ENCODE measurements around the gene CATSPERE.

Gene CATSPERE

DNA sequence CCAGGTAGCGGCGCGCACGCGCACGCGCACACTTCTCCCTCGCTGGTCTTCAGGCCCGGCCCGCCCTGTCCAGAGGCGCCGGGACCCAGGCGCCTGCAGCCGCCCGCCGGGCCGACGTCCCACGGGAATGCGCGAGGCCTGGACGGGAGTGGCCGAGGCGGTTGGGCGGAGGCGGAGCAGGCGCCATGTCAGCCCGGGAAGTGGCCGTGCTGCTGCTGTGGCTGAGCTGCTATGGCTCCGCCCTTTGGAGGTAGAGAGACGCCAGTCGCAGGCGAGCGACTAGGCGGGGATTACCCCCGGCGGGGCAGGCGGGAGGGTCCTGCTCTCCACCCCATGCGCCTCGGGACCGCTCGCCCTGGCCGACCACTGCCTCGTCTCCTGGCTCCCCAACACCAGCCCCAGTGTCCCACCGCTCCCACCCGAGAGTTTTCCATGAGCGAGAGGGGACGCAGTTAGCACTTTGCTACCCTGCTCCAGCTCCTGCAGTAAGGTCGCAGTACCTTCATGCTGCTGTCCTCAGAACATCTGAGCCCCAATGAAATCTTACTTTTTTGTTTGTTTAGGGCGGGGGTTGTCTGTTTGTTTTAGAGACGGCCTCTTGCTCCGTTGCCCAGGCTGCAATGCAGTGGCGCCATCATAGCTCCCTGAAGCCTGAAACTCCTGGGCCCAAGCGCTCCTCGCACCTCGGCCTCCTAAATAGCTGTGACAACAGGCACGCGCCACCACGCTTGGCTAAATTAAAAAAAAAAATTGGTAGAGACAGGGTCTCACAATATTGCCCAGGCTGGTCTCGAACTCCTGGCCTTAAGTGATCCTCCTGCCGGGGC is at the start of gene CATSPERE:
TSS of gene CATSPERE (plus strand) at position 29 of the 827 bp plus-strand sequence. CDS start at position 186, 157 bp downstream.
- peak; percentile 76 for DNase-seq

GRCh38 chr1:244412176-244412575 is 48.9 kb upstream of the CATSPERE start:
- no peak for DNase-seq

- DNase-seq, result no peak
Measured at GRCh38 chr1:244413736-244414135, 47.3 kb upstream of the CATSPERE start.

DNA sequence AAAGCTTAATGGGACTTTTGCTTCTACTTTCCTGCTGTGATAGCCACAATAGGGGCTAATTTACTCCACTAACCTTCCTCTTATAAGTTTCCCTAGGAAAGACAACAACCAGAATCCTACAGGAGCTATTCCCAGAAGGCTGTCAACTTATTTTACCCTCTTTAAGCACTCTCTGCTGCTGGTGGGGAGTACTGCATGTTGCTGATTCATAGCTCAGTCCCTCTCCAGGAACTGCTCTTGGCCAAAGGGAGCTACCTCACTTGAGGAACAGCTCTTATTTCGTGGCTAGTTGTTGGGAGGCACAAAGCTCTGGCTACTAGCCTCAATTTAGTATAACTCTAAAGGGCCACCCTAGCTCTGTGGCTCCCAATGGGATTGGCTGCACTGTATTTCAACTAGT is 46.5 kb upstream of the CATSPERE start:
- no peak for DNase-seq

DNA sequence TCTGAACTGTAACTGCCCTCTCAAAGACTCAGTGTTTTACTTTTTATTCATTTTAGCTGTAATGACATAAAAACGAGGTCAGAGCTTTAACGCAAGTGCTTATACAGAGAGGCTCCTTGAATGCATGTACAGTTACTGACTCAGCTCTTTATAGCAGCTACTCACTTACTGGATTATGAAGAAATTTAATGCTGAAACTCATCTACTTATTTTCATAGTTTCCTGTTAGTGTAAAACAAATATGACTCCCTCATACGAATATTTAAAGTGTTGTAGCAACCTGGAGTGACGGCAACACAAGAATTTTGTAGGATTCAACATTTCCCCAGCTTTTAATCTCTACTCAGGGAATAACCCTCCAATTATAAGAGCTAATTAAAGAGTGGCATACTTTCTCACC is 42.0 kb upstream of the CATSPERE start:
- DNase-seq, result no peak

DNA sequence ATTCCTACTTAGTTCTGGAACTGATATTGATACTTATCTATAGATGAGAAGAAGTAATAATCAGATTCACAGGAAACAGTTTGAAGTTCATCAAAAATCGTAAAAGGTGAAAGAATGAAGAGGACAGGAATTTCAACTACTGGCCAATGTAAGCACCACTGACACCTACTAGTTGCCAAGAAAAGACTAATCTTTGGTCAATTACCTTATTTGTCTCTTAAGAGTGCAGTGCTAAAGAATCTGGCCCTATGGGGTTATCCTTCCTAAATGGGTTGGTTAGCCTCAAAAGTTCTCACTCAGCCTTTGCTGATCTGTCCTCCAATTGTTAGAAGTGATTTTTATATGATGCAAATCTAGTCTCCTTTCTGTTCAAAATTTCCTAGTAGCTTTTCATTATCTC is 38.9 kb upstream of the CATSPERE start:
- no peak for DNase-seq

- DNase-seq, result no peak
Measured at GRCh38 chr1:244424649-244425334, 36.3 kb upstream of the CATSPERE start.

DNA sequence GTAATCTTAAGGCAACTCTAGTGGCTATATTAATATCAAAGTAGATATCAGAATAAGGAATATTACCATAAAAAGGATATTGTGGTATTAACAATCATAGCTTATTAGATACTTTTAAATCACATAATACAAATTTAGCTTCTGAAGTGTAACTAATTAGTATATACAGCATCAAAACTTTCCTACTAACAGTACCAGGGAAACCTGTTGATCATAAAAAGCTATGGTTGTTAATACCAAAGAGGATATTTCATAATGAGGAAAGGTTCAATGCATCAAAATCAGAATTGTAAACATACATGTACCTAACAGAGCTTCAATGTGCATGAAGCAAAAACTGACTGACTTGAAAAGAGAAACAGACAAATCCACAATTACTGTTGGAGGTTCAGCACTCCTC is 33.4 kb upstream of the CATSPERE start:
- no peak for DNase-seq

GRCh38 chr1:244429818-244430217 is 31.3 kb upstream of the CATSPERE start:
- DNase-seq, result no peak

- no peak for DNase-seq
Measured at GRCh38 chr1:244431166-244431565, 29.9 kb upstream of the CATSPERE start.

DNA sequence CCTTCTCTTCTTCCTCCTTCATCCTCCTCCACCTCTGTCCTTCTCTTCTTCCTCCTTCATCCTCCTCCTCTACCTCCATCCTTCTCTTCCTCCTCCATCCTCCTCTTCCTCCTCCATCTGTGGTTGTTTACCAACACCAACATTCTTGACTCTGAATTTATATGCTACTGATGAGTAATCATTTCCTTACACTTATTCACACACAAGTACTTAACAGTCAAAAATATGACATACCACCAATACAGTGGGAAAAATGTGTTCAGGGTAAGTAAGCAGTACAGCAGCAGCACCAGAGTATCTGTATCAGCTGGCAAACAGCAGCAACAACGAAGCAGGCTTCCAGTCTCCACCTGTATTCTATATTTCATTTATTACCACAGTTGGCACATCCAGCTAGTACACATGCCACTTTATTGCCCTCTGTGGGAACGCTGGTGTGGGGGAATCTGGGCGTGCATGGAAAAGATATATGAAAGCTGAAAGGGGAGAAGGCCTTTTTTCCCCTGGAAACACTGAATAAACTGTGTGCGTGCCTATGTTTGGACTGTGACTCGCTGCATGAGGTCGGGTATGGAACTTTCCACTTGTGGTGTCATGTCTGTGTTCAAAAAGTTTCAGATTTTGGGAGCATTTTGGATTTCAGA is 25.4 kb upstream of the CATSPERE start:
- peak; percentile 22 for DNase-seq

- DNase-seq, result no peak
Measured at GRCh38 chr1:244436336-244437085, 24.6 kb upstream of the CATSPERE start.

DNA sequence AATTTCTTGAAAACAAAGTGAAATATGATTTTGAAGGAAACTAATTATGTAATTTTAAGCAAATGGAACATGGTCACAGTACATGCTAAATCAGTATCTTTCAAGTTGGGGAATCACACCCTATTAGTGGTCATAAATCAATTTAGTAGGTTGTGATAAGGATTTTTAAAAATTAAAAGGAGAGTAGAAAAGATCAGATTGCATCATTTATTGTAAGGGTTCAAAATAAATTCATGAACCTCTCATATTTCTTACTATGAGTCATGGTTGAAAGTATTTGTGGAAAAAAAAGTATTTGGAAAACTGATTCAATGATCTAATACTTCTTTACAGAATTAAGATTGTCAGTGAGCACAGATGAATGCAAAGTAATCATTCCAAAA is 24.0 kb upstream of the CATSPERE start:
- DNase-seq, result no peak

- no peak for DNase-seq
Measured at GRCh38 chr1:244439391-244440032, 21.6 kb upstream of the CATSPERE start.

DNA sequence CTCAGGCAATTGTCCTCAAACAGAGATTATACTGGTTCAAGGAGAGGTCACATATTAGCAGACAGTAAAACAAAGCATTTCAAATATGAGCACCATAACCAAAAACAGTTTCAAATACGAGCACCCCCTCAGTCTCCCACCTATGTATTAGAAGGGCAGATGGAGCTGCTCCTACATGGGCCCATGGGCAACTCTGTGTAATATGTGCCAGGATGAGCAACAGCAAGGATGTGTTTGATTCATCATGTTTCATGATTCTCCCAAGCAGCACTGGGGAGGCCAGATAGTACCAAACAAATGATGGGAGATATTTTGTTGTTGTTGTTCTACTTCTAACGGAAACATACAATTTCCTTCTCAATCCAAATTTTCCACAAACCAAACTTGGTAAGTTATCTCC is 18.2 kb upstream of the CATSPERE start:
- DNase-seq, result no peak

GRCh38 chr1:244444854-244445253 is 16.2 kb upstream of the CATSPERE start:
- DNase-seq, result no peak

DNA sequence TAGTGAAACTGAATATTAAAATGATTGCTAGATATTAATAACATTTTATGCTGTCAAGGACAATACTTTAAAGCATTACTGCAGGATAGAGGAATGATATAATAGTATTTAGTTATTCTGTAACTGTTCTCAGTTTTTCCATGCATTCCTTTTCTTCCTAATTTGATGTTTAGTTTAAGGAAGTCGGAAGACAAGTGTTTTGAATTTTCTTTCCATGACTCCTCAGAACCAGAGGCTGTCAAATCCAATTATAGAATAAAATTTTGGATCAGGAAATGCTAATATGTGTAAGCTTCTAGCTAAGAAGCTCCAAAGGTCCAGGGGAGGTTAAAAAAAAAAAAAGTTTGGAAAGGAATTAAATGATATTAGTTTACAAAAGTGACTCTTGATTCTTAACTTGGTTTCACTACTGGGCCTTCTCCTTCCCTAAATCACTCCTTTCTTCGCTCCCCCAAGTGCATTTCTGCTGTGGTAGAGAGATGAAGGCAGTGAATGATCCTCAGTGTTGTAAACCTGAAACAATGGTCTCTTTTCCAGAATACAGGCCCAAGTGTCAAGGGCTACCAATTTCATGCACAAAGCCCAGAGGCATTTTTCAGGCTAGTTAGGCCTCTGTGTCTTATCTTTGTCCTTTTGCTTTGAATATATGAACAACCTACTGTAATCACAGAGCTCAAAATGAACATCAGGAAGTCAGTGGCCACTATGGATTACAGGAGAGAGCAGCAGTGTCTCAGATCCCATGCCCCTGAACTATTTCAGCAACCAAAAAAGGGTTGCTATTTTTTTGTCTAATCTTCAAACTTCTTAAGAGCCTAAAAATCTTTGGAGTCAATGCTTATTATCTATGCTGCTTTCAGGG is 15.5 kb upstream of the CATSPERE start:
- no peak for DNase-seq

DNA sequence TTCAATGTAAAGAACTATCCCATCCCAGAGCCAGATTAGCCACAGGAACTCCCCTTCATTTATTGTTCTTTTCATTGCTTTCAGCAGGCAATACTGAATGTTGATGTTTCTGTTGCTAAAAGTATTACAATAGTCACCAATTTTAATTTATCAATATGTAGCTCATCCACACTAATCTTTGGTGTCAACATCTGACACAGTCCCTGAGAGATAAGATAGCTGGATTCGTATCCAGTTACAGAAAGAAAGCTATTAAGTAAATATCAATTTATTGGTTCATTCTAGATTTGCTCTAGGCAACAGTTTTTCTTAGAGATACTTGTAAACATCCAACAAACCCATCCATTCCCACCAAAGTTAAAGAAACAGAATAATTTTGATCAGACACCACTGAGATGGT is 14.0 kb upstream of the CATSPERE start:
- no peak for DNase-seq

DNA sequence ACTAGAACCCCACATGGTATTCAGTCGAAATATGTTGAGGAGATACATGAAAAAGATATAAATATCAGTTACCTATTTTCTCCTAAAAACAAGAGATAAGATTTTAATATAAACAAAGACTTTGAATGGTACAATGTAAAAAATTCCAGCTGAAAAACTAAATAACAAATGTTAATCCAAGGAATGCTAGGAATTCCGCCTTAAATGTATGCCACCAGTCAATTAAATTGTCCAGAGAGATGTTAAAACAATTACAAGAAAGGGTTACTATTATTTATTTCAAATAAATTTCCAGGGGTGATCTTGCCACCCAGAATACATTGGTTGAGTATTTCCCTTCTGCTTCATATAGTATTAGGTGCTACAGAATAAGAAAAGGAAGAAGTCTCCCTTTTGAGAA is 13.5 kb upstream of the CATSPERE start:
- no peak for DNase-seq

DNA sequence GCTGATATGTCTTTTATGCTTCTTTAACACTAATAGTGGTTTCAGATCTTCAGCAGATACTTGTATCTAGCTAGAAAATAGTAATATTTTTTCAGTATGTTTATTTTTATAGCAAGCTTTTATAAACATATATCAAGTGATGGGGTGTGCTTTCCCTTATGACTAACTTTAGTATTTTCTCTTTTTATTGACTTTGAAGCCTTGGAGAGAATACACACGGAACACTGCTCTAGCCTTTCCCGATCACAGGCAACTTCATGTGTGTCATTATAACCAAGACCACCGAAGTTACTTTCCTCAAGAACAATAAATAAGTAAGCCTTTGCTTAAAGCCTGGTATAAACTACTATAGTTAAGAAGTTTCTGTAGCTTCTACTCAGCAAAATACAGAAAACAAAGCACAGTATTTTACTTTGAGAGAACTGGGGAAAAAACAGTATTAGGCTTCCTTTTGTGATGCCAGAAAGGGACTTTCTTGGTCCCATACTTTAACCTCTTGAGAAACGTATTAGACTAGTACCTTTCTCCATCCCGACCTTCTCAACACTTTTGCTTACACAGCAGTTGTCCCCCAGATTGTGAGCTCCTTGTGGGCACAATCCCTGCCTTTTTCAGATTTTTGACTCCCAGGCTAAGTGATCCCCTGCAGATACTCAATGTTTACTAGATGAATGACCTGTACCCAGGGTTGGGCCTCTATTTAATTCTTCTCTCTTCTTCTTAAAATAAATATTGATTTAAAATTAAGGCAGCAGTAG is 12.6 kb upstream of the CATSPERE start:
- no peak for DNase-seq

Measured in activated naive CD4-positive, alpha-beta T cell treated with anti-CD3 and anti-CD28 coated beads, Interleukin-2, amount 50 U/mL, for 16 hours (primary cell).